ENCODE measurements around the gene PCDH8. TPM values are rescaled to one million over a fixed set of nuclear protein-coding genes. Genes with fewer than 3 reads are reported as not detected.

PCDH8 gene
- total and polyA plus RNA-seq, 10 of the 15 experiments (the other 5 are each of a cell fraction or from before 2014, with no cell fraction given) = 0.03 to 0.86 (median 0.45) TPM; not detected in 1

DNA sequence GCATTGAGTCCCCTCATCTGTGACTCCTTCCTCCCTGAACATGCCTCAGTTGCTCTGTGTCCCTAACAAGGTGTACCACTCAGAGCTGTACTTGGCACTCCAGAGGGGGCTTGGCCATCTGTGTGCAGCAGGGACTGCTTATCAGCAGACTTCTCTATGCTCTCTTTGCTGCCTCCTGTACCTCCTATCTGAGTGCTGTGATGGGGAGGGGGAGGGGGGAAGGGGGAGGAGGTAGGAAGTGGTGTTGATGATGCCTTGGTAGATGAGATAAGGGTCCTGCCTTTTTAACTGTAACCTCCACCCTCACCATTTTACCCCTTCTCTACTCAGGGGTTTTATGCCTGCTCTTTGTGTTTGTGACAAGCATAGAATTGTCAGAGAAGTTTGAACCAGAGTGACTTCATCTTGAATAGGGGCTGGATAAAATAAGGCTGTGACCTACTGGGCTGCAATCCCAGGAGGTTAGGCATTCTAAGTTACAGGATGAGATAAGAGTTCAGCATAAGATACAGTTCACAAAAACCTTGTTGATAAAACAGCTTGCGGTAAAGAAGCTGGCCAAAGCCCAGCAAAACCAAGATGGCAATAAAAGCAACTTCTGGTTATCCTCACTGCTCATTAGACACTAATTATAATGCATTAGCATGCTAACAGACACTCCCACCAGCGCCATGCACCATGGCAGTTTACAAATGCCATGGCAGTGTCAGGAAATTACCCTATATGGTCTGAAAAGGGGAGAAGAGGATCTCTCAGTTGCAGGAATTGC, 13.2 kb downstream of the PCDH8 start:
- ChIA-PET RAD21 (ENCODE audit: unreplicated experiment) (no interaction called here), CTCF (interaction anchor here (1.6 kb wide), 1 partner anchor 143 kb away, joined by 4 read pairs; no protein-coding TSS in a partner anchor), SMC1A (ENCODE audit: uncharacterized antibody, unreplicated experiment) (interaction anchor here (0.9 kb wide), 1 partner anchor 133 kb away, joined by 3 read pairs; no protein-coding TSS in a partner anchor), POLR2A (no interaction called here)
- no peak for ATAC-seq
- Histone ChIP-seq H3K9me3 (replicated peaks; ENCODE audit: control insufficient read depth, insufficient read depth, low read length) (no peaks in the 10 kb centered on the region), H3K27ac (ENCODE audit: control insufficient read depth, insufficient read depth) (no peak overlapping the region), H3K4me3 (no peak overlapping the region), H3K36me3 (ENCODE audit: control insufficient read depth in 2 of 2, insufficient read depth in 2 of 2, low read length in 1 of 2) (no peaks in the 10 kb centered on the region), H3K27me3 (replicated peaks in 1 of 2; ENCODE audit: control insufficient read depth in 2 of 2, insufficient read depth in 2 of 2, low read length in 1 of 2) (no peaks in the 10 kb centered on the region; a peak in 4 of 4 replicates), H3K9ac (ENCODE audit: control insufficient read depth, insufficient read depth, low read length) (no peak overlapping the region), H3K79me2 (ENCODE audit: control insufficient read depth, insufficient read depth, low read length) (no peaks in the 10 kb centered on the region), H3K4me2 (ENCODE audit: control insufficient read depth, insufficient read depth) (no peak overlapping the region), H3K4me1 (ENCODE audit: control insufficient read depth, insufficient read depth, low read length) (no peaks in the 10 kb centered on the region), H2AFZ (ENCODE audit: control insufficient read depth, low read depth, low read length) (no peak overlapping the region), H4K20me1 (ENCODE audit: control insufficient read depth, insufficient read depth) (no peaks in the 10 kb centered on the region)
- no peak for DNase-seq (ENCODE audit: low read depth, low spot score)
- TF ChIP-seq PML (IDR thresholded peaks at IDR 0.05; ENCODE audit: low read length) (no peak), NRF1 (conservative IDR thresholded peaks at IDR 0.05; ENCODE audit: low read depth, low read length) (no peak), CREB1 (IDR thresholded peaks at IDR 0.05; ENCODE audit: low read depth) (no peak)
- TF ChIP-seq, protein P1, sequence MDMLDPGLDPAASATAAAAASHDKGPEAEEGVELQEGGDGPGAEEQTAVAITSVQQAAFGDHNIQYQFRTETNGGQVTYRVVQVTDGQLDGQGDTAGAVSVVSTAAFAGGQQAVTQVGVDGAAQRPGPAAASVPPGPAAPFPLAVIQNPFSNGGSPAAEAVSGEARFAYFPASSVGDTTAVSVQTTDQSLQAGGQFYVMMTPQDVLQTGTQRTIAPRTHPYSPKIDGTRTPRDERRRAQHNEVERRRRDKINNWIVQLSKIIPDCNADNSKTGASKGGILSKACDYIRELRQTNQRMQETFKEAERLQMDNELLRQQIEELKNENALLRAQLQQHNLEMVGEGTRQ (IDR thresholded peaks at IDR 0.05; ENCODE audit: borderline replicate concordance, low read depth, low read length) = no peak
- in situ Hi-C loops (cut with MboI) = no loop called here
- BruUV-seq (replicated peaks) = no TSS peak
- intact Hi-C loops (cut with micrococcal nuclease; ENCODE audit: unreplicated experiment) = no loop called here
- FAIRE-seq = no peak
- WGBS (ENCODE audit: insufficient coverage, insufficient replicate concordance, low lambda C conversion rate, missing lambda C conversion rate) = 31% methylated on average over 2 of the region's 2 CpGs

DNA sequence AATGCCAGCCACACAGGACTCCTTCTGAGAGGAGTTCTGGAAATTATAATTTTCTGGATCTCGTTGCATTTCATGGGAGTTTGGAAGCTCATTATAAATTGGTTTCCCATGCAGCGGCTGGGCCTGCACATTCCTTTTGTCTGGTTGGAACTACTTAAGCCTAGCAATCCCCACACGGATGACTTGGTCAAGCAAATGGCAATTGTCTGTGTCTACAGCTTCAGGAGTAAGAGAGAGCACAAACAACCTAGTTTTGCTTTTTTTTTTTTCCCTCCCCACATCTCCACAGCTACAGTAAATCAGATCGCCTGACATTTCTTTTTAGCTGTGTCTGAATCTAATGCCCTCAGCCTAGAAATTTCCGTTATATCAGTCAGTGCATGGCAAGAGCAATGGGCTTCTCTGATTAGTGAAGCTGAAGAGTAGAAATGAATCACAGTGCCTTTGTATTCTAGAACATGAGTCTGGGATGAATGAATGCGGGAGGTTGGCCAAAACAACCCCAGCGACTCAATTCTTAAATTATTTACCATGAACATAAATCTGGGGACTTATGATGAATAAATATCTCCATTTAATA, 15.1 kb downstream of the PCDH8 start:
- H3K36me3 ChIP-seq (ENCODE audit: control insufficient read depth in 2 of 2, insufficient read depth in 2 of 2, low read length in 1 of 2) = no peaks in the 10 kb centered on the region
- CTCF ChIA-PET = interaction anchor here (1.1 to 1.6 kb wide), 2 partner anchors 131 to 141 kb away, joined by 3 to 4 read pairs; no protein-coding TSS in a partner anchor
- no peak for DNase-seq (ENCODE audit: low read depth, low spot score)
- H2AFZ ChIP-seq (ENCODE audit: control insufficient read depth, low read depth, low read length) = no peak overlapping the region
- intact Hi-C loops (cut with micrococcal nuclease; ENCODE audit: unreplicated experiment) (no loop called here), in situ Hi-C loops (cut with MboI) (no loop called here)
- H3K9me3 ChIP-seq (replicated peaks; ENCODE audit: control insufficient read depth, insufficient read depth, low read length) = no peaks in the 10 kb centered on the region
- FAIRE-seq = no peak
- WGBS (ENCODE audit: insufficient coverage, insufficient replicate concordance, low lambda C conversion rate, missing lambda C conversion rate) = 60% methylated on average over 7 of the region's 7 CpGs
- POLR2A ChIA-PET = no interaction called here
- no peak overlapping the region for H3K4me2 ChIP-seq (ENCODE audit: control insufficient read depth, insufficient read depth)
- H3K27ac ChIP-seq (ENCODE audit: control insufficient read depth, insufficient read depth) = no peak overlapping the region
- no peak overlapping the region for H3K4me3 ChIP-seq
- no peaks in the 10 kb centered on the region for H3K79me2 ChIP-seq (ENCODE audit: control insufficient read depth, insufficient read depth, low read length)
- RAD21 ChIA-PET (ENCODE audit: unreplicated experiment) = no interaction called here
- H3K9ac ChIP-seq (ENCODE audit: control insufficient read depth, insufficient read depth, low read length) = no peak overlapping the region
- no peak for ATAC-seq
- no peaks in the 10 kb centered on the region; a peak in 2 of 4 replicates for H3K27me3 ChIP-seq (replicated peaks in 1 of 2; ENCODE audit: control insufficient read depth in 2 of 2, insufficient read depth in 2 of 2, low read length in 1 of 2)
- no TSS peak for BruUV-seq (replicated peaks)
- no peaks in the 10 kb centered on the region for H4K20me1 ChIP-seq (ENCODE audit: control insufficient read depth, insufficient read depth)
- no peaks in the 10 kb centered on the region for H3K4me1 ChIP-seq (ENCODE audit: control insufficient read depth, insufficient read depth, low read length)
- SMC1A ChIA-PET (ENCODE audit: uncharacterized antibody, unreplicated experiment) = interaction anchor here (0.5 to 1.3 kb wide), 2 partner anchors 24 to 360 kb away, joined by 3 to 4 read pairs; no protein-coding TSS in a partner anchor
- TF ChIP-seq TBL1XR1 (IDR thresholded peaks at IDR 0.05; ENCODE audit: low read depth, low read length) (no peak), FOS (IDR thresholded peaks at IDR 0.05; ENCODE audit: borderline replicate concordance, extremely low read depth, insufficient read length) (no peak), TAF1 (IDR thresholded peaks at IDR 0.05; ENCODE audit: borderline replicate concordance, low read depth, low read length) (no peak), STAT1 (conservative IDR thresholded peaks at IDR 0.05) (no peak), POU2F2 (IDR thresholded peaks at IDR 0.05; ENCODE audit: borderline replicate concordance, low read depth, low read length) (no peak), CHD4 (IDR thresholded peaks at IDR 0.05) (no peak), PAX8 (IDR thresholded peaks at IDR 0.05) (no peak)
- TF ChIP-seq, protein P2, sequence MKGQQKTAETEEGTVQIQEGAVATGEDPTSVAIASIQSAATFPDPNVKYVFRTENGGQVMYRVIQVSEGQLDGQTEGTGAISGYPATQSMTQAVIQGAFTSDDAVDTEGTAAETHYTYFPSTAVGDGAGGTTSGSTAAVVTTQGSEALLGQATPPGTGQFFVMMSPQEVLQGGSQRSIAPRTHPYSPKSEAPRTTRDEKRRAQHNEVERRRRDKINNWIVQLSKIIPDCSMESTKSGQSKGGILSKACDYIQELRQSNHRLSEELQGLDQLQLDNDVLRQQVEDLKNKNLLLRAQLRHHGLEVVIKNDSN (IDR thresholded peaks at IDR 0.05; ENCODE audit: borderline replicate concordance, extremely low read length, insufficient read depth, low read depth, low read length) = no peak
- TF ChIP-seq, protein P3, sequence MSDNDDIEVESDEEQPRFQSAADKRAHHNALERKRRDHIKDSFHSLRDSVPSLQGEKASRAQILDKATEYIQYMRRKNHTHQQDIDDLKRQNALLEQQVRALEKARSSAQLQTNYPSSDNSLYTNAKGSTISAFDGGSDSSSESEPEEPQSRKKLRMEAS (IDR thresholded peaks at IDR 0.05; ENCODE audit: low read depth, low read length) = no peak

All from GM12878 (cell line).